ENCODE results near the gene HOXD9.

- TF ChIP-seq CTCF (IDR thresholded peaks at IDR 0.05) (no peak), POLR2A (IDR thresholded peaks at IDR 0.05) (no peak)
These were observed 46.7 kb downstream of the HOXD9 start for GRCh38 chr2:176169181-176169580.
